ENCODE measurements around the gene FOXJ3. TPM values are rescaled to one million over a fixed set of nuclear protein-coding genes. Genes with fewer than 3 reads are reported as not detected.

Gene FOXJ3
- total and polyA plus RNA-seq, 2 of the 13 experiments (the other 11 are each of a cell fraction or from before 2014, with no cell fraction given): 16.6 to 48.5 TPM

DNA sequence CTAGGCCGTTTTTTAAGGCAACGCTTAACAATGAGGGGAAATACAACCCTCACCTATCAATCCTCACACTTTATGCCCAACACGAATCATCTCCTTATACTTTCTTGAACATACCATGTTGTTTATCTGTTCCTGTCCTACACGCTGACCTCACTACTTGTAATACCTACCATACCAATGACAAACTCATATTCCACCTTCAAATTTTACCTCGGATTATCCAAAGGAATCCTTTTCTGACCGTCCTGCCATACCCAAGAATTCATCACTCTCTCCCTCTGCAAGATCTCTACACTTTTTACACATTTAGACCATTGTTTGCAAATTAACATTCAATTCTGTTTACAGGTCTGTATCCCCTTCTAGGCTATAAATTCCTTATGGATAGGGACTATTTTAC is 106.1 kb downstream of the FOXJ3 start:
- no peak overlapping the region for H2AFZ ChIP-seq (ENCODE audit: low read length)
- H3K36me3 ChIP-seq (replicated peaks in 1 of 2; ENCODE audit: control insufficient read depth in 1 of 2, insufficient read depth in 2 of 2, low read length in 2 of 2): no peaks in the 10 kb centered on the region
- in situ Hi-C loops (cut with HindIII; ENCODE audit: extremely low pct_ligation_motif_present, low pct_unique_long_range_greater_than_20kb): no loop called here
- H3K4me3 ChIP-seq (replicated peaks in 1 of 3; ENCODE audit: insufficient read depth in 1 of 3, low read depth in 2 of 3, low read length in 3 of 3): no peak overlapping the region
- peaks cover 14% of the 10 kb centered on the region for H3K79me2 ChIP-seq (ENCODE audit: insufficient read depth, low read length)
- no peak for ATAC-seq
- no peaks in the 10 kb centered on the region for H3K9me3 ChIP-seq (ENCODE audit: low read length)
- no peak for FAIRE-seq
- no TSS peak for BruUV-seq (replicated peaks)
- no peak overlapping the region for H3K4me2 ChIP-seq (ENCODE audit: low read depth, low read length)
- H3K27ac ChIP-seq (ENCODE audit: extremely low read length, insufficient read depth, low read length): no peak overlapping the region
- intact Hi-C loops (cut with micrococcal nuclease; ENCODE audit: unreplicated experiment): no loop called here
- H3K27me3 ChIP-seq (ENCODE audit: control insufficient read depth in 1 of 2, insufficient read depth in 2 of 2, low read length in 2 of 2): no peaks in the 10 kb centered on the region
- CTCF ChIA-PET (ENCODE audit: low intra/inter-chr PET ratio, low total read pairs): no interaction called here
- WGBS (ENCODE audit: low lambda C conversion rate): 94% methylated on average over 6 of the region's 6 CpGs
- H4K20me1 ChIP-seq (ENCODE audit: insufficient read depth, low read length): peaks cover 11% of the 10 kb centered on the region
- POLR2A ChIA-PET: no interaction called here
- no peak for DNase-seq (ENCODE audit: low spot score)
- H3K9ac ChIP-seq (ENCODE audit: insufficient read depth, low read depth, low read length): no peak overlapping the region
- TF ChIP-seq, protein P1, sequence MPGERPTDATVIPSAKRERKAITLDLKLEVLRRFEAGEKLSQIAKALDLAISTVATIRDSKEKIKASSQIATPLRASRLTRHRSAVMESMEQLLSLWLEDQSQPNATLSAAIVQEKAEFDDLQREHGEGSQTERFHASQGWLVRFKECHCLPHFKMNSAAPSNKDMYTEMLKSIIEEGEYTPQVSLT (CRISPR knock-in tag; IDR thresholded peaks at IDR 0.05; ENCODE audit: borderline replicate concordance, low read depth): no peak
- TF ChIP-seq SUZ12 (IDR thresholded peaks at IDR 0.05; ENCODE audit: low read depth, low read length) (no peak), ZNF282 (IDR thresholded peaks at IDR 0.05; ENCODE audit: partially characterized antibody) (no peak), ZBTB1 (CRISPR knock-in tag; IDR thresholded peaks at IDR 0.05; ENCODE audit: borderline replicate concordance) (no peak), ZNF7 (CRISPR knock-in tag; IDR thresholded peaks at IDR 0.05) (no peak), ETV6 (CRISPR knock-in tag; conservative IDR thresholded peaks at IDR 0.05) (no peak), PITX1 (CRISPR knock-in tag; IDR thresholded peaks at IDR 0.05) (no peak), ZBTB20 (CRISPR knock-in tag; IDR thresholded peaks at IDR 0.05; ENCODE audit: borderline replicate concordance, low read depth) (no peak), ZNF850 (CRISPR knock-in tag; conservative IDR thresholded peaks at IDR 0.05) (no peak), RFX5 (IDR thresholded peaks at IDR 0.05; ENCODE audit: low read depth, low read length) (no peak), POLR2G (IDR thresholded peaks at IDR 0.05; ENCODE audit: low read depth, low read length) (no peak), ZNF772 (CRISPR knock-in tag; IDR thresholded peaks at IDR 0.05) (no peak), ZNF569 (CRISPR knock-in tag; IDR thresholded peaks at IDR 0.05; ENCODE audit: borderline replicate concordance) (no peak)
- TF ChIP-seq, protein P2, sequence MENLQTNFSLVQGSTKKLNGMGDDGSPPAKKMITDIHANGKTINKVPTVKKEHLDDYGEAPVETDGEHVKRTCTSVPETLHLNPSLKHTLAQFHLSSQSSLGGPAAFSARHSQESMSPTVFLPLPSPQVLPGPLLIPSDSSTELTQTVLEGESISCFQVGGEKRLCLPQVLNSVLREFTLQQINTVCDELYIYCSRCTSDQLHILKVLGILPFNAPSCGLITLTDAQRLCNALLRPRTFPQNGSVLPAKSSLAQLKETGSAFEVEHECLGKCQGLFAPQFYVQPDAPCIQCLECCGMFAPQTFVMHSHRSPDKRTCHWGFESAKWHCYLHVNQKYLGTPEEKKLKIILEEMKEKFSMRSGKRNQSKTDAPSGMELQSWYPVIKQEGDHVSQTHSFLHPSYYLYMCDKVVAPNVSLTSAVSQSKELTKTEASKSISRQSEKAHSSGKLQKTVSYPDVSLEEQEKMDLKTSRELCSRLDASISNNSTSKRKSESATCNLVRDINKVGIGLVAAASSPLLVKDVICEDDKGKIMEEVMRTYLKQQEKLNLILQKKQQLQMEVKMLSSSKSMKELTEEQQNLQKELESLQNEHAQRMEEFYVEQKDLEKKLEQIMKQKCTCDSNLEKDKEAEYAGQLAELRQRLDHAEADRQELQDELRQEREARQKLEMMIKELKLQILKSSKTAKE (CRISPR knock-in tag; IDR thresholded peaks at IDR 0.05; ENCODE audit: borderline replicate concordance): no peak
- TF ChIP-seq, protein P3, sequence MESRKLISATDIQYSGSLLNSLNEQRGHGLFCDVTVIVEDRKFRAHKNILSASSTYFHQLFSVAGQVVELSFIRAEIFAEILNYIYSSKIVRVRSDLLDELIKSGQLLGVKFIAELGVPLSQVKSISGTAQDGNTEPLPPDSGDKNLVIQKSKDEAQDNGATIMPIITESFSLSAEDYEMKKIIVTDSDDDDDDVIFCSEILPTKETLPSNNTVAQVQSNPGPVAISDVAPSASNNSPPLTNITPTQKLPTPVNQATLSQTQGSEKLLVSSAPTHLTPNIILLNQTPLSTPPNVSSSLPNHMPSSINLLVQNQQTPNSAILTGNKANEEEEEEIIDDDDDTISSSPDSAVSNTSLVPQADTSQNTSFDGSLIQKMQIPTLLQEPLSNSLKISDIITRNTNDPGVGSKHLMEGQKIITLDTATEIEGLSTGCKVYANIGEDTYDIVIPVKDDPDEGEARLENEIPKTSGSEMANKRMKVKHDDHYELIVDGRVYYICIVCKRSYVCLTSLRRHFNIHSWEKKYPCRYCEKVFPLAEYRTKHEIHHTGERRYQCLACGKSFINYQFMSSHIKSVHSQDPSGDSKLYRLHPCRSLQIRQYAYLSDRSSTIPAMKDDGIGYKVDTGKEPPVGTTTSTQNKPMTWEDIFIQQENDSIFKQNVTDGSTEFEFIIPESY (CRISPR knock-in tag; IDR thresholded peaks at IDR 0.05): no peak
- TF ChIP-seq, protein P4, sequence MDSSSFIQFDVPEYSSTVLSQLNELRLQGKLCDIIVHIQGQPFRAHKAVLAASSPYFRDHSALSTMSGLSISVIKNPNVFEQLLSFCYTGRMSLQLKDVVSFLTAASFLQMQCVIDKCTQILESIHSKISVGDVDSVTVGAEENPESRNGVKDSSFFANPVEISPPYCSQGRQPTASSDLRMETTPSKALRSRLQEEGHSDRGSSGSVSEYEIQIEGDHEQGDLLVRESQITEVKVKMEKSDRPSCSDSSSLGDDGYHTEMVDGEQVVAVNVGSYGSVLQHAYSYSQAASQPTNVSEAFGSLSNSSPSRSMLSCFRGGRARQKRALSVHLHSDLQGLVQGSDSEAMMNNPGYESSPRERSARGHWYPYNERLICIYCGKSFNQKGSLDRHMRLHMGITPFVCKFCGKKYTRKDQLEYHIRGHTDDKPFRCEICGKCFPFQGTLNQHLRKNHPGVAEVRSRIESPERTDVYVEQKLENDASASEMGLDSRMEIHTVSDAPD (CRISPR knock-in tag; IDR thresholded peaks at IDR 0.05): no peak
- TF ChIP-seq, protein P5, sequence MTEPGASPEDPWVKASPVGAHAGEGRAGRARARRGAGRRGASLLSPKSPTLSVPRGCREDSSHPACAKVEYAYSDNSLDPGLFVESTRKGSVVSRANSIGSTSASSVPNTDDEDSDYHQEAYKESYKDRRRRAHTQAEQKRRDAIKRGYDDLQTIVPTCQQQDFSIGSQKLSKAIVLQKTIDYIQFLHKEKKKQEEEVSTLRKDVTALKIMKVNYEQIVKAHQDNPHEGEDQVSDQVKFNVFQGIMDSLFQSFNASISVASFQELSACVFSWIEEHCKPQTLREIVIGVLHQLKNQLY (CRISPR knock-in tag; IDR thresholded peaks at IDR 0.05): no peak
- peaks cover 13% of the 10 kb centered on the region for H3K4me1 ChIP-seq (ENCODE audit: insufficient read depth, low read length)
